ELF-1 (cell line): Measurements from ENCODE around the gene DGCR2.
A peak's percentile ranks its signal among the peaks of the same experiment; 100 is the strongest.
"Not testable (repeated sequence)": the region's sequence is repeated elsewhere in the genome, so short reads cannot be mapped to it uniquely, and the experiment has no call there.

Source experiments
- DNase-seq: peaks from one replicate; pipeline ENCODE4 v3.0.0-alpha.2; 2016; ENCODE audit warnings: low read depth, low spot score

The DGCR2 gene, protein sequence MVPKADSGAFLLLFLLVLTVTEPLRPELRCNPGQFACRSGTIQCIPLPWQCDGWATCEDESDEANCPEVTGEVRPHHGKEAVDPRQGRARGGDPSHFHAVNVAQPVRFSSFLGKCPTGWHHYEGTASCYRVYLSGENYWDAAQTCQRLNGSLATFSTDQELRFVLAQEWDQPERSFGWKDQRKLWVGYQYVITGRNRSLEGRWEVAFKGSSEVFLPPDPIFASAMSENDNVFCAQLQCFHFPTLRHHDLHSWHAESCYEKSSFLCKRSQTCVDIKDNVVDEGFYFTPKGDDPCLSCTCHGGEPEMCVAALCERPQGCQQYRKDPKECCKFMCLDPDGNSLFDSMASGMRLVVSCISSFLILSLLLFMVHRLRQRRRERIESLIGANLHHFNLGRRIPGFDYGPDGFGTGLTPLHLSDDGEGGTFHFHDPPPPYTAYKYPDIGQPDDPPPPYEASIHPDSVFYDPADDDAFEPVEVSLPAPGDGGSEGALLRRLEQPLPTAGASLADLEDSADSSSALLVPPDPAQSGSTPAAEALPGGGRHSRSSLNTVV

DNA sequence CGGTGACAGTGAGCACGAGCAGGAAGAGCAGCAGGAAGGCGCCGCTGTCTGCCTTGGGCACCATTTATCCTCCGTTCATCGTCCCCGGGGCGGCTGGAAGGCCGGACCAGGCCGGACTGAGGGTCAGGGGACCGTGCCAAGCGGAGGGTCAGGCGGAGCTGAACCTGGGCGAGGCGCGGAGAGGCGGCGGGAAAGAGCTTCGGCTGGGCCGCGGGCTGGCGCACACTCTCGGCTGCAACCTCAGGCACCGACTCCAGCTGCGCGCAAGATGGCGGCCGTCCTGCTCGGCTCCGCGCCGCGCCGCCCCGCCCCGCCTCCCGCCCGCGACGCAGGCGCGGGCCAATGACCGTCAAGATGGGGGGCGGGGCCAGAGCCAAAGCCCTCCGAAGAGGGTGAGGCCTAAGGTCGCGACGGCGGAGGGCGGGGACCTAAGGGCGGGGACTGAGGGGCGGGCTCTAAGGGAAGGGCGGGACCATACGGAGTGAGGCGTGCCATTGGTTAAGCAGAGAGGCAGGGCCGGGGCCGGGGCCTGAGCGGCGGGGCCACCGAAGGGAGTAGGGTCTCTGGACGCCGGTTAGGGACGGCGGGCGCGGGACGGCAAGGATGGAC is at the start of gene DGCR2:
DGCR2 (minus strand) TSS at position 270 of the 609 bp plus-strand sequence; CDS start at position 64, 206 bp downstream.
- DNase-seq, result peak; percentile 94

DNA sequence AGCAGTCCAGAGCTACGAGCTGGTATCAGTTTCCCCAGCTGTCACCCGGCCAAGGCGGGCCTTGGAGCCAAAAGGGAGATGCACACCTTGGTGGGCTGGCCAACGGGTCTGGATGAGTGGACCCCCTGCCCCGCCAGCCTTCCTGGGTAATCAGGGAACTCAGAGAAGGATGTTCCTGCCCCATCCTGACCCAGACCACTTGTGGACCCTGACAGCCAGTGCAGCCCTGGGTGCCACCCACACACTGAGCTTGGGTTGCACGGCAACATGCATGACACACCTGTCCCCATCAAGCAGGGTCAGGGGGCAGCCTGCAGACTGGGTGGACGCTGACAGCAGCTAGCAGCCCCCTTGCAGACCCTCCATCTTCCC is 47.7 kb upstream of the DGCR2 start:
- DNase-seq, result no peak

DNA sequence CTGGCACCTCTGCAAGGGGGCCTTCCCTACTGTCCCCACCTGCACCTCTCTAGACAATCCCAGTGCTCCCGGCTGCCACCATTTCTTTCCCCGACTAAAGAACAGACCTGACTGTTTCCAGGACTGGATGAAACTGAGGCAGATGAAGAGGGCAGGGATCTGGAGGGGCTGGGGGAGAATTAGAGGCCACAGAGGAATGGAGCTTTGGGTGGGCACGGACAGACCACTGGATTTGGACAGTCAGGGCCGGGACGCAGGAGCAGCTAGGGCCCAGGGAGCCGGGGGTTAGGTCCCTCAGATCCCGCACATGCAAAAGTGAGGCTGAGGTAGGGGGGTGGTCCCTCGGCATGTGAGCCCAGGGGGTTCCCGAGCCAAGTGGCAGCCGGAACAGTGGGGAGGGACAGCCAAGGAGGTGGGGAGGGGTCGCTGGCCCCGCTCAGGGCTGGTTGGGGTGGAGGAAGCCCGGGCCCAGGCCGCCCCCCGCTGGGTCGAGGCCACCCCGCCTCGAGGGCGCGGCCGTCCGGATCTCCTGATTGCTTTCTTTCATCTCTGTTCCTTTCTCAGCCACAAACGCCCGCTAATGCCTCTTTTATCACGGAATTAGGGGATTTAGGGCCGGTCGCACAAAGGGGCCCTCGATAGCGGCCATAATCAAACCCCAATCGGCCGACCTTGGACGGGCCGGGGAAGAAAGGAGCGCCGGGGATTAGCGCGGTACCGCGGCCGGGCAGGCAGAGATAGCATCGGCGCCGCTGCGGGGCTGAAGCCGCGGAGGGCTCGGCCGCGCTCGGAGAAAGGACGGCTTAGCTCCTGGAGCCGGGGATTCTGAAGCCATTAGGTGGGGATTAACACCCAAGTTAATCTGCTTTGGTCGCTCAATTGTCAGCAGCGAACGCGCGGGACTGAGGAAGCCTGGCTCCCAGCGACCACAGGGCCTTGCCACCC is 47.1 kb upstream of the DGCR2 start:
- DNase-seq, result peak; percentile 21

DNA sequence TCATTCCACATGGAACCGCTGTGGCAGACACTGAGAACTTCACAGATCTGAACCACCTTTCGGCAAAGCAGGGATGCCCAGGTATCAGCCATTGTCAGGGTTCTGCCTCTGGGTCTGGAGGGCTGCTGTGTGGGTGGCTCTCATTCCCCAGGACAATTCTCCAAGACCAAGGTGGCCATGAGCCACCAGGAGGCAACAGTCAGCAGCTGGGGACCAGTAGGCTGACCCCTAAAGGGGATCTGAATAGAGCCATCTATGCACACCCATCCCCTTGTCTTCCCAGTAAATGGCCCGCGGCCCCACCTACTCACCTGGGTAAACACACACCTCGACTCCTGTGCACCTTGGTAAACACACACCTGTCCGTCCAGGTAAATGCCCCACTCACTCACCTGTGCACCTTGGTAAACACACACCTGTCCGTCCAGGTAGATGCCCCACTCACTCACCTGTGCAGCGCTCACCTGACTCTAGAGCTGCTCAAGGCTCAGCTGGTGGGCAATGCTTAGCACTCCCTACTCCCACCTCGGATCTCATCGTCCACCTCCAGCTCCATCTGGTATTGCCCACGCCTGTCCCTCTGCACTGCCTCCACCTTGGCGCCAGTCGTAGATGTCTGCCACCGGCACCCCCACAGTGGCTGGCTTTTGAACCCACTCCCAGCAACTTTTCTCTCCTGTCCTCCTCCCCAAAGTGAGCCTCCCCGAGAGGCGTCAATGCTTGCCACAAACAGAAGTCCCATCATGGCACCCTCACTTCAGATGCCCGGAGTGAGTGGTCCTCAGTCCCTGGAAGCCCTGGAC is 46.1 kb upstream of the DGCR2 start:
- DNase-seq, result no peak

DNA sequence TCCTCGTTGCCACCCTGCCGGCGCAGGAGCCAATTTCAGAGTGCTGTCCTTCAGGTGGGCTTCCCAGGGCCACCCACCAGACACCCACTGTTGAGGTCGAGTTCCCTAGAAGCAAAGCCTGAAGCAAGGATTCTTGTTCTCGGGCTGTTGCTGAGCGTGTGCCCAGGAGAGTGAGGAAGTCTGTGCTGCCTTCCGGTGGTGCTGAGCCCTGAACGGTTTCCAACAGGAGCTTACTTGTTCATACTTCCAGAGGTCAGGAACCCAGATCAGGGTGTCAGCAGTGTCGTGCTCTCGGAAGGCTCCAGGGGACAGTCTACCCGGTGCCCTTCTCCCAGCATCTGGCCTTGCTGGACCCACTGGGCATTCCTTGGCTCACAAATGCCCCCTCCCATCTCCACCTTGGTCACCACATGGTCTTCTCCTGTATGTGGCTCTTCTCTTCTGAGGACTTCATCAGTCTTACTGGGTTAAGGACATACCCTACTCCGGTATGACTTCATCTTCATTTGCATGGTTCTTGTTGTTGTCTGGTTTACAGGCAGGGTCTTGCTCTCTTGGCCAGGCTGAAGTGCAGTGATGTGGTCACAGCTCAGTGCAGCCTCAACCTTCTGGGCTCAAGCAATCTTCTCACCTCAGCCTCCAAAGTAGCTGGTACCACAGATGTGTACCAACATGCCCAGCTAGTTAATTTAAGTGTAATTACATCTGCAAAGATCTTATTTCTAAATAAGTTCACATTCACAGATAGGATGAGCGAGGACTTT is 45.1 kb upstream of the DGCR2 start:
- DNase-seq, result no peak

DNA sequence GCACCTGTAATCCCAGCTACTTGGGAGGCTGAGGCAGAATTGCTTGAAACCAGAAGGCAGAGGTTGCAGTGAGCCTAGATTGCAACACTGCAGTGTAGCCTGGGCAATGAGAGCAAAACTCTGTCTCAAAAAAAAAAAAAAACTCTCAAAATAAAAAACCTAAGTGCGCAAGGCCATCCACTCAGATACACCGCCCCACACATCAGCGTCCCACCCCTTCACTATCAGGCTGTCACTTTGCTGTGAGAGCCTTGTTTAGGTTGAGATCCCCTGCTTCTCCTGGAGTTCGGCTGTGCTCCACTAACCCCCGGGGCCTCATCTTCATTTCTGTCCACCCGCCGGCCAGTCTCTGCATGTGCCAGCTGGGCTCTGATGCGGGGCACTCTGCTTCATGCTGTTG is 44.2 kb upstream of the DGCR2 start:
- DNase-seq, result no peak

DNA sequence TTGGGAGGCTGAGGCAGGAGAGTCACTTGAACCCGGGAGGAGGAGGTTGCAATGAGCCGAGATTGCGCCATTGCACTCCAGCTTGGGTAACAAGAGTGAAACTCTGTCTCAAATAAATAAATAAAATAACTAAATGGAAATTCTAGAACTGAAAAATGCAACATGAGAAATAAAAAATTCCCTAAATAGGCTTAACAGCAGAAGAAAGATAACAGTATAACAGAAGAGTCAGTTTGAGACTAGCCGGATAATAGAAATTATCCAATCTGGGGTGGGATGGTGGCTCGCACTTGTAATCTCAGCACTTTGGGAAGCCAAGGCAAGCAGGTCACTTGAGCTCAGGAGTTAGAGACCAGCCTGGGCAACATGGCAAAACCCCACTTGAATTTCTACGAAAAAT is 42.2 kb upstream of the DGCR2 start:
- no peak for DNase-seq

DNA sequence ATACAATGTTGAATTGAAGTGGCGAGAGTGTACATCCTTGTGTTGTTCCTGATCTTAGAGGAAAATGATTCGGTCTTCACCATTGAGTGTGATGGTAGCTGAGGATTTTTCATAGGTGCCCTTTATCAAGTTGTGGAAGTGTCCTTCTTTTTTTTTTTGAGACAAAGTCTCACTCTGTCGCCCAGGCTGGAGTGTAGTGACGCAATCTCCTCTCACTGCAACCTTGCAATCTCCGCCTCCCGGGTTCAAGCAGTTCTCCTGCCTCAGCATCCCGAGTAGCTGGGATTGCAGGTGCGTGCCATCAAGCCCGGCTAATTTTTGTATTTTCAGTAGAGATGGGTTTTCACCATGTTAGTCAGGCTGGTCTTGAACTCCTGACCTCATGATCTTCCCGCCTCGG is 36.4 kb upstream of the DGCR2 start:
- DNase-seq, result not testable (repeated sequence)

DNA sequence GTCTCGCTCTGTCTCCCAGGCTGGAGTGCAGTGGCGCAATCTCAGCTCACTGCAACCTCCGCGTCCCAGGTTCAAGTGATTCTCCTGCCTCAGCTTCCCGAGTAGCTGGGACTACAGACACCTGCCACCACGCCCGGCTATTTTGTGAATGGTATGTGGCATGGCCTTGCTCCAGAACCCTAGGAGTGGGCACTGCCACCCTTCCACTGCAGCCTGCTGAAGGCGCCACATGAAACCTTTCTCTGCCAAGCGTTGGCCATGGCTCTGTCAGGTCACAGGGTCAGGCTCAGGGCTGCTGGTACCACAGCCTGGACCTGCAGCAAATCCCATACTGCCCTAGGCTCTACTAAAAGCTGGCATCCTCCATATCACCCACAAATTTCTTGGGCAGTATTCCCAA is 33.9 kb upstream of the DGCR2 start:
- DNase-seq, result not testable (repeated sequence)

DNA sequence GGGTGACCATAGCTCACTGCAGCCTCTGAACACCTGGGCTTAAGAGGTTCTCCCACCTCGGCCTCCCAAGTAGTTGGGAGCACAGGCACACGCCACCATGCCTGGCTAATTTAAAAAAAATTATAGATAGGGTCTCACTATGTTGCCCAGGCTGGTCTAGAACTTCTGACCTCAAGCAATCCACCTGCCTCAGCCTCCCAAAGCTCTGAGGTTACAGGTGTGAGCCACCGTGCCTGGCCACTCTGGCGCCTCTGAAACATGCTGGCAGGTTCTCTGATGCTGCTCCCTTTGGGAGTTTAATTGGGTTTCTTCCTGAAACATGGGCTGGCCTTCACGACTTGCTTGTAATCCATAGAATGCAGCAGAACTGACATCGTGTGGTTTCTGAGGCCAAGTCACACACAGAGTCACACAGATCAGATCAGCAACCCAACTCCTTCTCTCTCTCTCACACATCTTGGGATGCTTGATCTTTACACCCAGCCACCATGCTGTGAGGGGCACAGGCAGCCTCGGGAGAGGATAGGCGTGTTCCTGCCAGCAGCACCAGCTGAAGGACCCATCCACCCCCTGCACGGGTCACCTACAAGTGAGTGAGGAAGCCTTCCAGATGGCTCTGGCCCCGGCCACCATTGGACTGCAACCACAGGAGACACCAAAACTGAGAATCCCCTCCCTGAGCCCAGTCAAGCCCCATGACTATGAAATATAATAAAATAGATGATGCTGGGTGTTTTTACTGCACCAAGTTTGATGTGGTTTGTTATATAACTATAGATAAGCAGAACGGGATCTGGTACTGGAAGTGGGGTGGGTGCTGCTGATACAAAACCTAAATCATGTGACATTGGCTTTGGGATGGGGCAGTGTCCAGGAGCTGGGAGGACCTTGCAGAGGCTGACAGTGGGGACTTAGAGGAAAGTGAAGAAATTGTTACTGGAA is 31.0 kb upstream of the DGCR2 start:
- DNase-seq, result no peak

DNA sequence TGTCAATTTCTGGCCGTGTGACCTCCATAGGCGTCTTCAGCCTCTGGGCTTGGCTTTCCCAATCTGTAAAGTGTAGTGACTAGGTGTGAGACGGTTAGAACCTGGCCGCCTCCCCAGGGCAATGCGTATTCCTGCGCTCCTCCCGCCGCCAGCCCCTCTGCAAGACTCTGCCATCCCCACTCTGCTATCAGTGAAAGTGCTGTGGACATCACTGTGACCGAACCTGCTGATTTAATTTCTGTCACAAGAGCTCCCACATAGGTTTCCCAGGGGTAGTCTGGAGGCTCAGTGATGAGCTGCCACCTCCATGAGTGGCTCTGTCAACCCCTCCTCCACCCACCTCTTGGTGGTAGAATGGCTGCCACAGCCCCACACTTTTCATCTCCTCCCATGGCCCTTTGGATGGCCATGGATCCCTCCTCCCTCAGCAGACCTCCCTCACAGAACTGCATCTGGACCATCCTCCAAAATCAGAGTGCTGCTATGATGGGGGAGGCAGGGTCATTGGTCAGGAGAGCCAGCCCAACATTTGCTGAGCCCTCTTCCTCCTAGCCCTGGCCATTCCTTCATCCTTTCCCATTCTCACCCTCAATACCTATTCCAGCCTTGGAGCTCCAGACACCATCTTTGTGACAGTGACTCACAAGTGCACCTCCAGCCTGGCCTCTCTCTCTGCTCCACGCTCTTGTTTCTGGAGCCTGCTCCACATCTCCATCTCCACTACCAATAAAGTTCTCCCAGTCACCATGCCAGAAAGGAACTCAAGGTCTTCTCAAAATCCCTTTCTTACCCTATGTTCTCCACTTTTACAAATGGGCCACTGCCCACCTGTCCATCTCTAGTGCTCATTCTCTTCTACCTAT is 29.3 kb upstream of the DGCR2 start:
- no peak for DNase-seq

DNA sequence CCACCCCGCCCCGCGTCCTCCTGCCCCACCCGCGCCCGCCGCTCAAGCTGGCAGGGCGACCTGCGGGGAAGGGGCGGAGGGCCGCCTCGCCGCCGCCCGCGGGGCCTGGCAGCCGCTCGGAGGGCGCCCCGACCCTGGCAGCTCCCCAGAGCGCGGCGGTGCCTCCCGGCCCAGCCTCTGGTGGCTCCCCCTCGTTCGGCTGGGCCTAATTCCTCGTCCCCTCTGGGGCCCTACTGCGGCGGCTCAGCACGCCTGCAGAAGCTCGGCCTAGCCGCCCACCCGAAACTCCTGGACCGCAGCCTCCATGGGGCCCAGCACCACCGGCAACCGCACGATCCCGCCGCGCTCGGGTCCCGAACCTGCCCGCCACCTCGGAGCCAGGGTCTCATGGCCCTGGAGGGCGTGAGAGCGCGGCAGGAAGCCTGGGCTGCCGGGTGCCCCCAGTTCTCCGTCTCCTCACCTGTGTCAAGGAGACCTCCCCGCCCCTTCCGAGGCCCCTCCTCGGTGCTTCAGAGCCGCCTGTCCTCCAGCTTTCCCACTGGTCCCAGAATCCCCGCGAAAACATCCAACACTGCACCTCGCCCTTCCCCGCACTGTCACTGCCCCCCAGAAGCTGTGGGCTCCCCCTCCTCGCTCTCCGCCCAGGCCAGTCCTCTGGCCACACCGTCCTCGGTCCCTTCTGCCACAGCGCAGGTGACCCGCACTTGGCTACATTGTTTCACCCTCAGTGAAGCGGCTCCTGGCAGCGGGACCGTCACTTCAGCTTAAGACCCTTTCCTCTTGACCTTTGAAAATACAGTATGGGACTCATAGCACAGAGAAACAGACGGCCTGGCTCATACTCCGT is 28.5 kb upstream of the DGCR2 start:
- no peak for DNase-seq

DNA sequence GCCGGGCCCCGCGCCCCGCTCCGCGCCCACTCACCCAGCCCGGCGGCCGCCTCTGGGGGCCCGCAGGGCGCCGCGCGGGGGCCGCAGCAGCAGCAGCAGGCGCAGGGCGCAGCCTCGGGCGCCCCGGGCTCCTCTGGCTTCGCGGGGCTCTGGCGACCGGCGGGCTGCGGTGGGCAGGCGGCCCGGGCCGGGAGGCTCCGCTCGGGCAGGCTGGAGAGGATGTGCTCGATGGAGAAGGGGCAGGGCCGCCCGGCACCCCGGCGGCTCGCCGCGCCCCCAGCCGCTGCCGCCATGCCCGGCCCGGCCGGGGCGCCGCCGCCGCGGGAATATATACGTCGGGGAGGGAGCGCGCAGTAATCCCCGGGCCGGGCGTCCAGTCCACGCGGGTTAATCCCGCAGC is 27.8 kb upstream of the DGCR2 start, which contains the start of gene GSC2:
GSC2 (minus strand) TSS at position 302 of the 400 bp plus-strand sequence; CDS start at position 293, 9 bp downstream.
- no peak for DNase-seq

DNA sequence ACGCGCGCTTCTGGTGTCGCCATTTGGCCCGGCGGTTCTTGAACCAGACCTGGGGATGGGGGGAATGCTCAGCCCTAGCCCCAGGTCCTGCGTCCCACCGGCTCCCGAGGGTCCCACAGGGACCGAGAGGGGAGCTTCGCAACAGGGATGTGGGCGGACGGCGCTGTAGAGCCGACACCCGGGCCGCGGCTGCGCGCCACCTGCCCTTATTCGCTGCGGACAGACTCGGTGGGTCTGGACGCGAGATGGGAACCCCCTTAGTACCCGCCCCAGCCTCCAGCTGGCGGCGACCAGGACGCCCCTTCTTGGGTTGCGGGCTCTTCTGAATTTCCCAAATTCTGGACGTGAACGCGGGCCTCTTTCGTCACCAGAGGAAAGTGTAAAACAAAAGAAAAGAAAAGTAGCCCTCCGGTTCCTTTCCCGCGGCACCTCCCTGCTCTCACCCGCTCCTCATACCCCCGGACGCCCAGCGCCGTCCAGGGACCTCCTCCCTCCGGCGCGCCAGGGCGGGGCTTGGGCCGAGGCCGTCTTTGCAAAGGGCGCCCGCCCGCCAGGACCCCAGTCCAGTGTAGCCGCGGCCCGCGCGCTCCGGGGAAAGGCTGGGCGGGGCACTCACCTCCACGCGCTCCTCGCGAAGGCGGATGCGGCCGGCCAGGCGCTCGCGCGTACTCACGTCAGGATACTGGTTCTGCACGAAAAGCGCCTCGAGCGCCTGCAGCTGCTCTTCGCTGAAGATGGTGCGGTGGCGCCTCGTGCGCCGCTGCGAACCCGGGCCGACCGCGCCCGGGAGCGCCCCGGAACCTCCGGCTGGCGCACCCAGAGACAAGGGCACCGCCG is 27.1 kb upstream of the DGCR2 start:
- peak; percentile 56 for DNase-seq

DNA sequence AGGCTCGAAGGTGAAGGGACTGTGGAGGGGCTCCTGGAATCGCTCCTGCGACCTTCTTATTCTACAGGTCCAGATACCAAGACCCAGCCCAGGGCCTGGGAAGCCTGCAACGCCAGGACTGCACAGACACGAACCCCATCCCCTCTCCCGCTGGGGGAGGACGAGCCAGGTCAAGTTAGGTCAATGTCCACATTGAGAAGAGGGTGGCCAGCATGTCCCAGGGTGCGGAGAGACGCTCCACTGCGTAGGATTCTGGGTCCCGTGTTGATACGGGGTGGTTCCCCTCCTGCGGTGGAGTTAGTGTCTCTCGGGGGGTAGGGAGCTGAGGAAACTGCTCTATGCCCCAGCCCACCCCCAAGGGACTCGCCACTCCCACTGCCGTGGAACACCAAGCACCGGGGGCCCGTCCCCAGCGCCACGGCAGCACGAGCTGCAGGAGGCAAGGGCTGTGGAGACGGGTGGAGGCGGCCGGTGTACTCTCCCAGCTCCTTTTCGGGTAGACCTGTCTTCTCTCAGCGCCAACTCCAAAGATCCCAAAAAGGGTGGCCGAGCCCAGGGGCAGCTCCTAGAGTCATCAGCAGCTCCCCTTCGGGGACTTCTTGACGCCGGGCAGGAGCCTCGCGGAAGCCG is 26.3 kb upstream of the DGCR2 start:
- peak; percentile 10 for DNase-seq
